Activated T-cell treated with anti-CD3 and anti-CD28 coated beads, Interleukin-2, amount 50 U/mL, for 72 hours (primary cell): ENCODE data around the gene SULT1C4. TPM values are rescaled to one million over a fixed set of nuclear protein-coding genes. Genes with fewer than 3 reads are reported as not detected.
"Not testable (repeated sequence)": the region's sequence is repeated elsewhere in the genome, so short reads cannot be mapped to it uniquely, and the experiment has no call there.

Source experiments
- ATAC-seq, 2 donors: fragments of 150-1000 bp; cut with Tn5 transposase; replicated peaks in 1 of 2; 2 replicates each; pipeline ENCODE4 v1.10.0; 2021; ENCODE audit warnings: moderate library complexity in 2 of 2, mild to moderate bottlenecking in 1 of 2
- DNase-seq, 2 donors: peaks; one replicate each; pipeline ENCODE4 v3.0.0; 2021 to 2022; ENCODE audit warnings: mixed read lengths in 1 of 2
- H3K27ac Mint-ChIP-seq: one replicate; pipeline ENCODE4 v1.8.0; 2022; ENCODE audit warnings: mild to moderate bottlenecking, moderate library complexity, mixed read lengths
- H3K27me3 Mint-ChIP-seq: one replicate; pipeline ENCODE4 v1.8.0; 2022; ENCODE audit warnings: low read depth, mixed read lengths
- H3K36me3 Mint-ChIP-seq, 2 donors: one replicate each; pipeline ENCODE4 v1.8.0; 2022; ENCODE audit warnings: mixed read lengths in 2 of 2, mild to moderate bottlenecking in 1 of 2; ENCODE audit not compliant: insufficient read depth in 2 of 2
- H3K4me1 Mint-ChIP-seq: one replicate; pipeline ENCODE4 v1.8.0; 2022; ENCODE audit warnings: low read depth, mixed read lengths
- H3K4me3 Mint-ChIP-seq, 2 donors: one replicate each; pipeline ENCODE4 v1.8.0; 2022; ENCODE audit warnings: mild to moderate bottlenecking in 2 of 2, mixed read lengths in 2 of 2, moderate library complexity in 2 of 2
- H3K9me3 Mint-ChIP-seq, 2 donors: one replicate each; pipeline ENCODE4 v1.8.0; 2022; ENCODE audit warnings: mixed read lengths in 2 of 2
- total RNA-seq, 2 donors: library from RNA; stranded (reverse); gene quantifications; one replicate each; pipeline ENCODE4 v1.2.3, GENCODE V29; 2022

SULT1C4 gene
- total RNA-seq, 2 donors from 2014 or later = not detected

DNA sequence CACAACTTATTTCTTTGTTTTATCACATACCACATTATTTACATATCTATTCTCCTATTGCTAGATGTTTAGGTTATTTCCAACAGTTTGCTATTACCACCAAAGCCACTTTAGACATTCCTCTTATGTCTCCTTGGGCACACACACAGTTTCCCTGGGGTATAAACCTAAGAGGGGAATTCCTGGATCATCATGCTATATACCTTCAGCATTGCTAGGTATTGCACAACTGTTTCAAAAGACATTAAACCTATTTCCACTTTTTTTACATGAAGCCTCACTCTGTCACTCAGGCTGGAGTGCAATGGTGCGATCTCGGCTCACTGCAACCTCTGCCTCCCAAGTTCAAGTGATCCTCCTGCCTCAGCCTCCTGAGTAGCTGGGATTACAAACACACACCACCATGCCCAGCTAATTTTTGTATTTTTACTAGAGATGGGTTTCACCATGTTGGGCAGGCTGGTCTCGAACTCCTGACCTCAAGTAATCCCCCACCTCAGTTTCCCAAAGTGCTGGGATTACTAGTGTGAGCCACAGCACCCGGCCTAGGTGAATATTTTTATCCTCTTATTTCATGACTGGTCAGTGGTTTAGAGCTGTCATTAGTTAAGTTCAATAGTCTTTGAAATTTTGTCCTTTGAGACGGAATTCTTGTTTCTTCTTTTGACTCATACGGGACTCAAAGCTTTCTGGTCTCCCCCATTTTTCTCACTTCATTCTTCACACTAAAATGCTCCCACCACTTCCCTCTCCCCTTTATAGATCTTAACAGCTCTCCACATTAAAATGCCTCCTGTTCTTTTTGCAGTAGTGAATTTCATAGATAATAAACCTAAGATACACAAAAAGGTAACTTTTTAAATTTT is 30.3 kb downstream of the SULT1C4 start:
- H3K4me1 Mint-ChIP-seq = no peaks in the 10 kb centered on the region

DNA sequence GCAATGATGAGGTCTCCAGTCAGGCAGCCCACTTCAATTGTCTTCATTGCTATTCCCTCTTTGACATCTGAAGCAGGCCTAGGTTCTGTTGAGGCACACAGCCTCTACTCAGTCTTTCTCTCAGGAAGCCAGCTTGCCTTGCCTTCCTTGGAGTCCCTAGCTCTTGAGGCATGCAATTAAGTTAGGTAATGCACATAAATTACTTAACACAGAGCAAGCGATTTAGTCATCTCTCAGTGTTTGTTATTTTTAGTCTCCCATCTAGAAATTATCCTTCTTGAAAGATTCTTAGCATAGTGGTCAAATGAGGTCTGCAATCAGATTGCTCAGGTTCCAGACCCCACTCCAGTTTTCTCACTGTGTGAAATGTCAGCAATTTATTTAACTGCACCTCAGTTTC is 32.0 kb downstream of the SULT1C4 start:
- Mint-ChIP-seq H3K27ac (no peak overlapping the region), H3K4me1 (no peaks in the 10 kb centered on the region), H3K4me3 (no peak overlapping the region), H3K9me3 (peaks cover 6 to 9% of the 10 kb centered on the region in 2 donors), H3K36me3 (peaks cover 2 to 9% of the 10 kb centered on the region in 2 donors), H3K27me3 (peaks cover 12% of the 10 kb centered on the region)
- no peak for ATAC-seq
- no peak for DNase-seq

More for the DNA sequence above, 30.3 kb downstream of the SULT1C4 start:
- Mint-ChIP-seq H3K27ac (no peak overlapping the region), H3K27me3 (peaks cover 12% of the 10 kb centered on the region), H3K4me3 (no peak overlapping the region), H3K36me3 (peaks cover 4 to 9% of the 10 kb centered on the region in 2 donors), H3K9me3 (peaks cover 10 to 12% of the 10 kb centered on the region in 2 donors)
- DNase-seq (no peak), ATAC-seq (no peak)

GRCh38 chr2:108412995-108413710 is 35.4 kb downstream of the SULT1C4 start:
- Mint-ChIP-seq H3K4me3 (no peak overlapping the region), H3K27ac (no peak overlapping the region), H3K4me1 (no peaks in the 10 kb centered on the region), H3K27me3 (peaks cover 5% of the 10 kb centered on the region), H3K9me3 (no peaks in the 10 kb centered on the region), H3K36me3 (no peaks in the 10 kb centered on the region)
- ATAC-seq (no peak), DNase-seq (no peak)

DNA sequence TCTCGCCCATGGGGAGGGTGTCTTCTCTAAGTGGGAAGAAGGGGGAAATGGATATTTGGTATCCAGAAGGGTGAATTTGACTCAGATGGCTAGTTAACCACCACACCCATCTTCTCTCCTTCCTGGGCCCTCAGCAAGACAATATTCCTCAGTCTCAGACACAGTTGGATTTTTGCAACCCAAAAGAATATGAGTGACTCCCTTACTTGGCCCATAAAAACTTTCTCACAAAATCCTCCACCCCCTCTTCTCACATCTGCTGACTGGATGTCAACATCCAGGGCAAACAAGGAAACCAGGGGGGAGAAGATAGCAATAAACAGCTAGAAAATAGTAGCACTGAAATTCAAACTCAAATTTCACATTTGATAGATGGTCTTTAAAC is 35.9 kb downstream of the SULT1C4 start:
- Mint-ChIP-seq H3K27me3 (peaks cover 5% of the 10 kb centered on the region), H3K4me3 (no peak overlapping the region), H3K27ac (no peak overlapping the region), H3K9me3 (no peaks in the 10 kb centered on the region), H3K4me1 (no peaks in the 10 kb centered on the region), H3K36me3 (no peaks in the 10 kb centered on the region)
- DNase-seq (no peak), ATAC-seq (no peak)

DNA sequence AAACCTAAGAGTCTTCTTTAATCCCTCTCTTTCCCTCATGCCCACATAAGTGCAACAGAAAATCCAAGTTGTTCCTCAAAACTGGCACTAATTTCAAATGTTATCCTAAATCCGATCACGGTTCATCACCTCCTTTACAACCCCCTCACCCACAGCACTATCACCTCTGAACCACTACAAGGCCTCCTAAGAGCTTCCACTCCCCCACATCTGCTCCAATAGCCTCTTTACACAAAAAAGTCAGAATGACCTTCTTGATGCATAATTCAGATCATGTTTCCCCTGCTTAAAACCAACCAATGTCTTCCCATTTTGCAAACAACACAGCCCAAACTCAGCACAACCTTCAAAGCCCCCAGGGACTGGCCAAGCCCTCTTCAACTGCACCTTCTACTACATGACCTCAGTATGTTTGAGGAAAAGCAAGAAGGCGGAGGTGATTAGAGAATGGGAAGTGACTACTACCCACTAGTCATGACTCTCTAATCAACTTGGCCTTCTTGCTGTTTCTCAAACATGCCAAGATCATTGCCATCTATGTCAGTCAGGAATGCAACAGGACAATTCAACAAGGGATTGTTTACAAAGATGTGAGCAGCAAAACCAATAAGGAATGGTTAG is 36.6 kb downstream of the SULT1C4 start:
- Mint-ChIP-seq H3K27ac (no peak overlapping the region), H3K4me1 (no peaks in the 10 kb centered on the region), H3K36me3 (no peaks in the 10 kb centered on the region), H3K9me3 (no peaks in the 10 kb centered on the region), H3K27me3 (peaks cover 5% of the 10 kb centered on the region), H3K4me3 (no peak overlapping the region)
- DNase-seq (no peak), ATAC-seq (peak in 1 of 2 donors; percentile 31)

- no peaks in the 10 kb centered on the region for H3K9me3 Mint-ChIP-seq
- H3K4me1 Mint-ChIP-seq = no peaks in the 10 kb centered on the region
- H3K27me3 Mint-ChIP-seq = peaks cover 5% of the 10 kb centered on the region
- no peak for DNase-seq
- peak in 1 of 2 donors; percentile 78 for ATAC-seq
- no peaks in the 10 kb centered on the region for H3K36me3 Mint-ChIP-seq
- H3K27ac Mint-ChIP-seq = no peak overlapping the region
- no peak overlapping the region for H3K4me3 Mint-ChIP-seq
Observed at GRCh38 chr2:108414945-108415344, 37.2 kb downstream of the SULT1C4 start.

DNA sequence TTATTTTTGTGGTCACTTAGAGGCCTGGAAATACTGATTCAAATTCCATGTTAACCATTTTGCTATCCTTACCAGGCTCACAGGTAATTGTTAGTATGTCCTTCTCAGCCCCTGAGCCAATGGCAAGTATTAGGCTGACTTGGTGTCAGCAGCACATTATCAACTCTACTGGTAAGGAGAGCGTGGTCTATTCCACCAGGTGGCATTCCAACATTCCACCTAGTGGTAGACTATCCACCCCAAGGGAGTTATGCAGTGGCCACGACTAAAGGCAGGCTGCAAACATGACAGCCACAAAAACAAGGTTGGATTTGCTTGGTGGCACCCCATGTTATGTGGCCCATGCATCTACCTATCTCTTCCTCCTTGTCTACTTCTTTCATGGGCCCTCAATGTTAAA is 39.5 kb downstream of the SULT1C4 start:
- Mint-ChIP-seq H3K4me1 (no peaks in the 10 kb centered on the region), H3K27me3 (peaks cover 7% of the 10 kb centered on the region), H3K36me3 (no peaks in the 10 kb centered on the region), H3K4me3 (no peak overlapping the region), H3K9me3 (no peaks in the 10 kb centered on the region), H3K27ac (no peak overlapping the region)
- no peak for ATAC-seq
- DNase-seq = no peak

GRCh38 chr2:108418416-108418815 is 40.7 kb downstream of the SULT1C4 start:
- DNase-seq (no peak), ATAC-seq (no peak)
- H3K4me3 Mint-ChIP-seq = no peak overlapping the region
- peaks cover 19% of the 10 kb centered on the region for H3K27me3 Mint-ChIP-seq
- H3K4me1 Mint-ChIP-seq = no peaks in the 10 kb centered on the region
- no peaks in the 10 kb centered on the region for H3K9me3 Mint-ChIP-seq
- no peaks in the 10 kb centered on the region for H3K36me3 Mint-ChIP-seq
- no peak overlapping the region for H3K27ac Mint-ChIP-seq

- Mint-ChIP-seq H3K9me3 (no peaks in the 10 kb centered on the region), H3K4me3 (no peak overlapping the region), H3K36me3 (no peaks in the 10 kb centered on the region), H3K27ac (no peak overlapping the region), H3K27me3 (peaks cover 20% of the 10 kb centered on the region), H3K4me1 (no peaks in the 10 kb centered on the region)
- DNase-seq (no peak), ATAC-seq (no peak)
Observed at GRCh38 chr2:108423067-108423466, 45.3 kb downstream of the SULT1C4 start.

- Mint-ChIP-seq H3K4me3 (no peak overlapping the region), H3K4me1 (no peaks in the 10 kb centered on the region), H3K36me3 (no peaks in the 10 kb centered on the region), H3K9me3 (no peaks in the 10 kb centered on the region), H3K27me3 (peaks cover 20% of the 10 kb centered on the region), H3K27ac (no peak overlapping the region)
- ATAC-seq = no peak
- no peak for DNase-seq
Observed at GRCh38 chr2:108423502-108424251, 45.9 kb downstream of the SULT1C4 start.

- DNase-seq = no peak
- H3K27me3 Mint-ChIP-seq = peaks cover 1% of the 10 kb centered on the region
- H3K27ac Mint-ChIP-seq = no peak overlapping the region
- no peaks in the 10 kb centered on the region for H3K4me1 Mint-ChIP-seq
- H3K9me3 Mint-ChIP-seq = peaks cover 0 to 3% of the 10 kb centered on the region in 2 donors
- H3K4me3 Mint-ChIP-seq = no peak overlapping the region
- H3K36me3 Mint-ChIP-seq = peaks cover 0 to 3% of the 10 kb centered on the region in 2 donors
- no peak for ATAC-seq
Observed at GRCh38 chr2:108428286-108429009, 50.7 kb downstream of the SULT1C4 start.

- H3K4me3 Mint-ChIP-seq, DNase-seq, H3K4me1 Mint-ChIP-seq, H3K27me3 Mint-ChIP-seq, H3K27ac Mint-ChIP-seq, H3K36me3 Mint-ChIP-seq, ATAC-seq, H3K9me3 Mint-ChIP-seq: not testable (repeated sequence)
Observed at GRCh38 chr2:108435578-108435977, 57.8 kb downstream of the SULT1C4 start.
